ENCODE data around the gene SALL4. TPM values are rescaled to one million over a fixed set of nuclear protein-coding genes. Genes with fewer than 3 reads are reported as not detected.
"Not testable (repeated sequence)": the region's sequence is repeated elsewhere in the genome, so short reads cannot be mapped to it uniquely, and the experiment has no call there.

SALL4 gene
- total RNA-seq, 4 donors from 2014 or later = not detected

GRCh38 chr20:51756653-51757052 lies 45.7 kb downstream of the SALL4 start:
- intact Hi-C loops (cut with DNase I) = no loop called here
- Histone ChIP-seq H3K27ac (replicated peaks in 1 of 4) (peak overlapping the region in 2 of 4 donors; percentile 24 to 37), H3K4me3 (no peak overlapping the region), H3K36me3 (no peaks in the 10 kb centered on the region), H3K27me3 (no peaks in the 10 kb centered on the region), H3K4me1 (peaks cover 10 to 55% (median 47%) of the 10 kb centered on the region in 4 donors), H3K9me3 (no peaks in the 10 kb centered on the region)
- TF ChIP-seq POLR2A (IDR thresholded peaks at IDR 0.05; ENCODE audit: low read depth) (no peak), POLR2AphosphoS5 (IDR thresholded peaks at IDR 0.05) (no peak), CTCF (IDR thresholded peaks at IDR 0.05) (no peak), EP300 (IDR thresholded peaks at IDR 0.05) (no peak)
- DNase-seq (ENCODE audit: extremely low spot score) = no peak
- 83% methylated on average over 3 of the region's 3 CpGs for WGBS

- 92% methylated on average over 8 of the region's 8 CpGs for WGBS
- intact Hi-C loops (cut with DNase I); DNase-seq (ENCODE audit: extremely low spot score); H3K4me3 ChIP-seq; H3K9me3 ChIP-seq; H3K27me3 ChIP-seq; H3K36me3 ChIP-seq: not testable (repeated sequence)
- Histone ChIP-seq H3K4me1 (peaks cover 26 to 65% (median 61%) of the 10 kb centered on the region in 4 donors), H3K27ac (replicated peaks in 1 of 4) (peak overlapping the region; percentile 69 to 82 (median 74))
Observed at GRCh38 chr20:51753220-51753619, 49.1 kb downstream of the SALL4 start.

GRCh38 chr20:51752343-51752951 lies 49.9 kb downstream of the SALL4 start:
- peak overlapping the region; percentile 69 to 82 (median 74) for H3K27ac ChIP-seq (replicated peaks in 1 of 4)
- peak overlapping the region in 3 of 4 donors; percentile 8 to 15 (median 15) for H3K4me3 ChIP-seq
- no peaks in the 10 kb centered on the region for H3K36me3 ChIP-seq
- TF ChIP-seq EP300 (IDR thresholded peaks at IDR 0.05) (no peak), CTCF (IDR thresholded peaks at IDR 0.05) (no peak), POLR2AphosphoS5 (IDR thresholded peaks at IDR 0.05) (peak in 1 of 2 donors; percentile 25), POLR2A (IDR thresholded peaks at IDR 0.05; ENCODE audit: low read depth) (no peak)
- no peaks in the 10 kb centered on the region for H3K9me3 ChIP-seq
- 22% methylated on average over 9 of the region's 9 CpGs for WGBS
- intact Hi-C loops (cut with DNase I) = no loop called here
- H3K4me1 ChIP-seq = peaks cover 26 to 57% (median 53%) of the 10 kb centered on the region in 4 donors
- no peaks in the 10 kb centered on the region for H3K27me3 ChIP-seq
- no peak for DNase-seq (ENCODE audit: extremely low spot score)

GRCh38 chr20:51750770-51751388 lies 51.4 kb downstream of the SALL4 start:
- no peak overlapping the region for H3K4me3 ChIP-seq

More at GRCh38 chr20:51750770-51751388, 51.4 kb downstream of the SALL4 start:
- H3K4me1 ChIP-seq = peaks cover 26 to 45% (median 44%) of the 10 kb centered on the region in 4 donors
- intact Hi-C loops (cut with DNase I) = no loop called here
- no peak for TF ChIP-seq POLR2AphosphoS5 (IDR thresholded peaks at IDR 0.05)
- no peak for TF ChIP-seq EP300 (IDR thresholded peaks at IDR 0.05)
- no peak for TF ChIP-seq POLR2A (IDR thresholded peaks at IDR 0.05; ENCODE audit: low read depth)
- no peak for TF ChIP-seq CTCF (IDR thresholded peaks at IDR 0.05)
- 90% methylated on average over 10 of the region's 10 CpGs for WGBS
- no peaks in the 10 kb centered on the region for H3K9me3 ChIP-seq
- H3K27ac ChIP-seq (replicated peaks in 1 of 4) = peak overlapping the region; percentile 47 to 78 (median 57)
- no peaks in the 10 kb centered on the region for H3K27me3 ChIP-seq
- DNase-seq (ENCODE audit: extremely low spot score) = no peak
- no peaks in the 10 kb centered on the region for H3K36me3 ChIP-seq

Data from esophagus muscularis mucosa (tissue), 4 donors.